ENCODE data around the gene RAD17.

GRCh38 chr5:69331528-69332445 is 37.8 kb upstream of the RAD17 start:
- TF ChIP-seq EP300 (IDR thresholded peaks at IDR 0.05) = no peak
- TF ChIP-seq, protein P1, sequence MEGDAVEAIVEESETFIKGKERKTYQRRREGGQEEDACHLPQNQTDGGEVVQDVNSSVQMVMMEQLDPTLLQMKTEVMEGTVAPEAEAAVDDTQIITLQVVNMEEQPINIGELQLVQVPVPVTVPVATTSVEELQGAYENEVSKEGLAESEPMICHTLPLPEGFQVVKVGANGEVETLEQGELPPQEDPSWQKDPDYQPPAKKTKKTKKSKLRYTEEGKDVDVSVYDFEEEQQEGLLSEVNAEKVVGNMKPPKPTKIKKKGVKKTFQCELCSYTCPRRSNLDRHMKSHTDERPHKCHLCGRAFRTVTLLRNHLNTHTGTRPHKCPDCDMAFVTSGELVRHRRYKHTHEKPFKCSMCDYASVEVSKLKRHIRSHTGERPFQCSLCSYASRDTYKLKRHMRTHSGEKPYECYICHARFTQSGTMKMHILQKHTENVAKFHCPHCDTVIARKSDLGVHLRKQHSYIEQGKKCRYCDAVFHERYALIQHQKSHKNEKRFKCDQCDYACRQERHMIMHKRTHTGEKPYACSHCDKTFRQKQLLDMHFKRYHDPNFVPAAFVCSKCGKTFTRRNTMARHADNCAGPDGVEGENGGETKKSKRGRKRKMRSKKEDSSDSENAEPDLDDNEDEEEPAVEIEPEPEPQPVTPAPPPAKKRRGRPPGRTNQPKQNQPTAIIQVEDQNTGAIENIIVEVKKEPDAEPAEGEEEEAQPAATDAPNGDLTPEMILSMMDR (IDR thresholded peaks at IDR 0.05) = no peak

Measured in ovary (tissue), 3 donors.